Psoas muscle (tissue), 8 donors: ENCODE measurements around the gene CDK14. TPM values are rescaled to one million over a fixed set of nuclear protein-coding genes. Genes with fewer than 3 reads are reported as not detected.

ENCODE experiments used
- ATAC-seq, 4 donors: fragments of 200-7000 bp; cut with Tn5 transposase; one replicate each; pipeline ENCODE4 v1.9.1; 2020; ENCODE audit warnings: moderate library complexity in 3 of 4, mild to moderate bottlenecking in 2 of 4
- DNase-seq, 2 donors: peaks; one replicate each; pipeline ENCODE4 v3.0.0-alpha.2; 2020
- H3K27ac ChIP-seq: fragments of 200-600 bp; one replicate; pipeline ENCODE4 v1.8.0; 2022
- H3K27me3 ChIP-seq, 3 donors: fragments of 200-600 bp in 1 of 3; one replicate each; pipeline versions ENCODE4 v1.6.1 to v1.8.0; 2013 to 2022; ENCODE audit warnings: low read length in 2 of 3, mild to moderate bottlenecking in 2 of 3, moderate library complexity in 1 of 3; ENCODE audit not compliant: insufficient read depth in 3 of 3
- H3K36me3 ChIP-seq, 2 donors: fragments of 200-600 bp in 1 of 2; one replicate each; pipeline versions ENCODE4 v1.6.1 to v1.8.0; 2013 to 2022; ENCODE audit warnings: low read depth in 1 of 2, mild to moderate bottlenecking in 1 of 2, moderate library complexity in 1 of 2; ENCODE audit not compliant: insufficient read depth in 1 of 2
- H3K4me1 ChIP-seq: fragments of 200-600 bp; one replicate; pipeline ENCODE4 v1.8.0; 2022
- H3K4me3 ChIP-seq: fragments of 200-600 bp; one replicate; pipeline ENCODE4 v1.8.0; 2022; ENCODE audit warnings: mild to moderate bottlenecking
- H3K9me3 ChIP-seq: fragments of 200-600 bp; one replicate; pipeline ENCODE4 v1.8.0; 2022
- WGBS, 3 donors: extraction: QIAGEN DNeasy Blood & Tissue Kit; methylation state at CpG; one replicate each; pipeline versions ENCODE4 v1.1.6 to v1.1.7; 2013; 5-methylcytosine and 5-hydroxymethylcytosine counted together
- intact Hi-C, 2 donors: fragments of 100-400 bp; cut with DNase I; formaldehyde crosslinking; loops; one replicate each; pipeline versions ENCODE4 v1.11.0 to v1.14.2; 2022
- polyA plus RNA-seq, 3 donors: library from polyadenylated mRNA; stranded (reverse); fragments of 200-250 nt; gene quantifications; one replicate each; pipeline ENCODE4 v1.2.3, GENCODE V29; 2013
- total RNA-seq, 4 donors: library from RNA; stranded (reverse); fragmentation: NEBNext Ultra II Directional in 2 of 4; extraction: Animal tissue kit (Norgen Biotek cat#: 25700) in 2 of 4; gene quantifications; one replicate each; pipeline versions ENCODE4 v1.2.1 to v1.2.4, GENCODE V29; 2021 to 2023
- TF ChIP-seq, protein P1 (sequence below): fragments of 200-600 bp; IDR thresholded peaks from one replicate; pipeline ENCODE4 v1.8.0; 2022; ENCODE audit warnings: antibody characterized with exemption
- donor health status: healthy with polysubstance abuse.
- donor health status: DM: no; HTN: no; CAD: no; lungs with moderate emphysema.
- donor health status: Bipolar disorder and iron deficiency.
- donor health status: healthy.
- donor health status: DM: yes; HTN: yes; CAD: no.
- donor health status: DM: no; HTN: no; CAD: no.
- donor health status: DM: no; HTN: no; CAD: no.
- donor health status: DM: yes; HTN: yes; CAD: no.

CDK14 gene
- total and polyA plus RNA-seq, 7 donors = 1.7 to 16.6 (median 10.6) TPM

DNA sequence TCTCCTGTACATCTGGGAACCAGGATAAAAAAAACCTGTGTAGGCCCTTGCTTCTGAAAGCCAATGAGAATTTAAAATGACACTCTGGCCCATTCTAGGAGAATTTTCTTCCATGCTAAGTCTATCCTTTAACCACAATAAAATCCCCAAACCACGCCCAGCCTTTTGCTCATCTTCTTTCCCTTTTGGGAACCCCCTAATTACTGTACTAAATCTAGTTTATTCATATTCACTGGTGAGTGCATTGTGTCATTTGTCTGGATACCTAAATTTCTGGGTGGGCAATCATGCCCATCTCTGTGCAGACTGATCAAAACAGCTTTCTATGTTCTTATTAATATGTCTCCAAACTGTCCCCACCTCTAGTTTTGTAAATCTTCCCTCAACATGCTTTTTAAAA lies 11.7 kb upstream of the CDK14 start:
- Histone ChIP-seq H3K4me3 (no peak overlapping the region), H3K27me3 (no peaks in the 10 kb centered on the region), H3K27ac (no peak overlapping the region), H3K4me1 (no peaks in the 10 kb centered on the region), H3K36me3 (no peaks in the 10 kb centered on the region), H3K9me3 (no peaks in the 10 kb centered on the region)
- TF ChIP-seq, protein P1, sequence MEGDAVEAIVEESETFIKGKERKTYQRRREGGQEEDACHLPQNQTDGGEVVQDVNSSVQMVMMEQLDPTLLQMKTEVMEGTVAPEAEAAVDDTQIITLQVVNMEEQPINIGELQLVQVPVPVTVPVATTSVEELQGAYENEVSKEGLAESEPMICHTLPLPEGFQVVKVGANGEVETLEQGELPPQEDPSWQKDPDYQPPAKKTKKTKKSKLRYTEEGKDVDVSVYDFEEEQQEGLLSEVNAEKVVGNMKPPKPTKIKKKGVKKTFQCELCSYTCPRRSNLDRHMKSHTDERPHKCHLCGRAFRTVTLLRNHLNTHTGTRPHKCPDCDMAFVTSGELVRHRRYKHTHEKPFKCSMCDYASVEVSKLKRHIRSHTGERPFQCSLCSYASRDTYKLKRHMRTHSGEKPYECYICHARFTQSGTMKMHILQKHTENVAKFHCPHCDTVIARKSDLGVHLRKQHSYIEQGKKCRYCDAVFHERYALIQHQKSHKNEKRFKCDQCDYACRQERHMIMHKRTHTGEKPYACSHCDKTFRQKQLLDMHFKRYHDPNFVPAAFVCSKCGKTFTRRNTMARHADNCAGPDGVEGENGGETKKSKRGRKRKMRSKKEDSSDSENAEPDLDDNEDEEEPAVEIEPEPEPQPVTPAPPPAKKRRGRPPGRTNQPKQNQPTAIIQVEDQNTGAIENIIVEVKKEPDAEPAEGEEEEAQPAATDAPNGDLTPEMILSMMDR = no peak
- intact Hi-C loops = no loop called here
- WGBS, 3 donors = 89 to 93% (median 92%) methylated on average over 1 of the region's 1 CpG
- ATAC-seq = no peak
- DNase-seq = no peak

DNA sequence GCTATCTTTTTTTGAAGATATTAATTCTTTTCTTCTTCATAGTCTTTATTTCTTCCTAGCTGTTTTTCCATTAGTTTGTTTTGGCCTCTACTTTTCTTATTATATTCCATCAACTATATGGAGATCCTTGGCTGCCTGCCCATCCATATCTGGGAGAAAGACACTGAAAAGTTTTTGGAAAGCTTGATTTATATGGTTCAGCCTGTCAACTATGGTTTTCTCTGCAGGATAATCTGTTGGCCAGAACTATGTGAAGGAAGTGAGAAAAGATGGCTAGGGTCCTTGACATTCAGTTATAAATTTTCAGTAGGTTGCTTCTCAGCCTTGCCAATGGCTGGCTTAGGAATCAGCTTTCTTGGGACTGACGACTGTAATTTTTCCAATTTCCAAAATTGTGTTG lies 10.0 kb upstream of the CDK14 start:
- Histone ChIP-seq H3K4me3 (no peak overlapping the region), H3K36me3 (no peaks in the 10 kb centered on the region), H3K9me3 (no peaks in the 10 kb centered on the region), H3K4me1 (no peaks in the 10 kb centered on the region), H3K27me3 (no peaks in the 10 kb centered on the region), H3K27ac (no peak overlapping the region)
- intact Hi-C loops = no loop called here
- no peak for DNase-seq
- no peak for ATAC-seq
- TF ChIP-seq, protein P1 = no peak
- 63 to 70% (median 63%) methylated on average over 1 of the region's 1 CpG for WGBS, 3 donors

DNA sequence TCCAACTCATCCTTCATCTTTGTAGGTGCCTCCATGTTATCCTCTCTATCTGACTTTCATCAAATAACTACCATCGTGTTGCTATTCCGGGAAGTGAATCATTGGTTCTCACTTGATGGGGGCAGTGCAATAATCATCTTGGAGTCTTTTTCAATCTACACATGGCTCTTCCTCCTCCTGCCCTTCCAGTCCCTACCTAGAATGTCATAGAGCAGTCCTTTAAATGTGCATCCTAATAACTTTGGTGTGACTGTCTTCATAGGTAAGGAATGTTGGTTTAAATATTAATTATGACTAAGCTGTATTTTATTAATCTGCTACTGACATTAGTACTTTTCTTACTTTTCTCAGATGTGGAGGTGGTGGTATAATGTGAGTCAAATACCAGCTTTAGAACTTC lies 8.4 kb upstream of the CDK14 start:
- intact Hi-C loops = no loop called here
- DNase-seq (no peak), ATAC-seq (no peak)
- H3K36me3 ChIP-seq = no peaks in the 10 kb centered on the region
- no peaks in the 10 kb centered on the region for H3K4me1 ChIP-seq
- WGBS, 3 donors = 89 to 100% (median 94%) methylated on average over 2 of the region's 2 CpGs
- H3K27me3 ChIP-seq = no peaks in the 10 kb centered on the region
- TF ChIP-seq, protein P1 = no peak
- H3K27ac ChIP-seq = no peak overlapping the region
- H3K9me3 ChIP-seq = no peaks in the 10 kb centered on the region
- H3K4me3 ChIP-seq = no peak overlapping the region

DNA sequence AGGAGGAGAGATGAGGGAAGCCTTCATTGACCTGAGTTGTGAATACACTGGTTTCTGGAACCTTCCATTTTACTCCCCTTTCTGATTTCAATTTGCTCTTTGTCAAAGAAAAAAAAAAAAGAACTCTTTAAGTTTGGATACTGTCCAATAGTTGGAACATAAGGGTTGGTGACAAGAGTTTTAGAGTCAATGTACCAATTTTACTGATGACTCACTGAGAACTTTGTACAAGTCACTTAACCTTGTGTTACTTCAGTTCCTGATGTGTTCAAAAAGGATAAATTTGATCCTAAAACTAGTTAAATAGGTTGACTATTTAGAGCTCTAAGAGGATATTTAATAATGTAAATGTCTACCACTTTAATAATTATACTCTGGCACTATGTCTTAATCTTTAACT lies 4.1 kb upstream of the CDK14 start:
- no peak for ATAC-seq
- H3K9me3 ChIP-seq = no peaks in the 10 kb centered on the region
- no peak overlapping the region for H3K4me3 ChIP-seq
- H3K27me3 ChIP-seq = no peaks in the 10 kb centered on the region
- intact Hi-C loops = no loop called here
- DNase-seq = no peak
- no peaks in the 10 kb centered on the region for H3K36me3 ChIP-seq
- H3K4me1 ChIP-seq = peaks cover 5% of the 10 kb centered on the region
- no peak overlapping the region for H3K27ac ChIP-seq
- TF ChIP-seq, protein P1 = no peak

DNA sequence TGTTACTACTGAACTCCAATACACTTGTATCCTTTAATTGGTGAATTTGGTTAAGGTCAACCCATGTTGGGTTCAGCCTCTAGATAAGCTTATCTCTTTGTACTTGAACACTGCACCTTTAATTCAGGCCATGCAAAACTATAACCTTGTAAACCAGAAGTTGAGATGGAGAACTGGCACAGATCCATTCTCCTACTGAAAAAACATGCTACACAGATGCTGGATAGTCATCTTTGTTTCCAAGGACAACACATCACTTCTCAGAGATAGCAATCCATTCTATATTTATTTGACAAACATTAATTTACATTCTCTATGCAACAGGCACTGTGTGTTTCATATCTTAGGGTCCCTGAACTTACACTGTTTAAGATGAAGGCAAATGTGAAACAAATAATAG lies 2.9 kb upstream of the CDK14 start:
- no peak for ATAC-seq
- Histone ChIP-seq H3K27me3 (no peaks in the 10 kb centered on the region), H3K27ac (no peak overlapping the region), H3K4me3 (no peak overlapping the region), H3K9me3 (no peaks in the 10 kb centered on the region), H3K4me1 (peaks cover 5% of the 10 kb centered on the region), H3K36me3 (no peaks in the 10 kb centered on the region)
- intact Hi-C loops = no loop called here
- DNase-seq = no peak
- TF ChIP-seq, protein P1 = no peak
